IMR-90 (cell line): ENCODE measurements around the gene MRPL49.

Source experiments
- CTCF ChIP-seq: conservative IDR thresholded peaks from 2 replicates; pipeline ENCODE4 v1.5.1; 2012; ENCODE audit warnings: mild to moderate bottlenecking, low read depth, low read length, improper control_type of control experiment
- RAD21 ChIP-seq: IDR thresholded peaks from 2 replicates; pipeline ENCODE4 v1.6.1; 2012; ENCODE audit warnings: low read length, improper control_type of control experiment
- USF2 ChIP-seq: fragments of 150-350 bp; IDR thresholded peaks from 2 replicates; pipeline ENCODE4 v1.6.1; 2017; ENCODE audit warnings: mild to moderate bottlenecking, antibody characterized with exemption, low read length, low read depth

- TF ChIP-seq CTCF (no peak), RAD21 (no peak), USF2 (no peak)
Measured at GRCh38 chr11:65167656-65168055, 45.5 kb downstream of the MRPL49 start.
